ENCODE data around the gene KBTBD12.

DNA sequence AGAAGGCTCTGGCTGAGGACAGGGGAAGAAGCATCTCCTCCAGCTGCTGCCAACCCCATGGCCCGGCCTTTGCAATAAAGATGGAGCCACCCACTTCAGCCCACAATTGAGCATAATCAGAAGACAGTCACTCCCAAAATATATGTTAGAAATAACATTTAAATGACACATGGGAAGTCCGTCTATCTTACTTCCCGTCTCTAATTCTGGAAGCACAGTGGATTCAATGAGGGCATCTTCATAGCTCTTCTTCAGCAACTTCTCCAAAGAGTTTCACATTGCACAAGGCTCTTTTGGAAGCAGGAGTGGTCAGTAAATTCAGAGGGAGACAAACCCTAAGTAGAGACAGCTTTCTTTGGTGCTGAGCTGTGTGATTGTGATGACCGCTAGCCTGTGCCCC is 70.2 kb downstream of the KBTBD12 start:
- no peak for TF ChIP-seq FOXM1 (IDR thresholded peaks at IDR 0.05; ENCODE audit: low read depth, low read length)
- TF ChIP-seq, protein P1, sequence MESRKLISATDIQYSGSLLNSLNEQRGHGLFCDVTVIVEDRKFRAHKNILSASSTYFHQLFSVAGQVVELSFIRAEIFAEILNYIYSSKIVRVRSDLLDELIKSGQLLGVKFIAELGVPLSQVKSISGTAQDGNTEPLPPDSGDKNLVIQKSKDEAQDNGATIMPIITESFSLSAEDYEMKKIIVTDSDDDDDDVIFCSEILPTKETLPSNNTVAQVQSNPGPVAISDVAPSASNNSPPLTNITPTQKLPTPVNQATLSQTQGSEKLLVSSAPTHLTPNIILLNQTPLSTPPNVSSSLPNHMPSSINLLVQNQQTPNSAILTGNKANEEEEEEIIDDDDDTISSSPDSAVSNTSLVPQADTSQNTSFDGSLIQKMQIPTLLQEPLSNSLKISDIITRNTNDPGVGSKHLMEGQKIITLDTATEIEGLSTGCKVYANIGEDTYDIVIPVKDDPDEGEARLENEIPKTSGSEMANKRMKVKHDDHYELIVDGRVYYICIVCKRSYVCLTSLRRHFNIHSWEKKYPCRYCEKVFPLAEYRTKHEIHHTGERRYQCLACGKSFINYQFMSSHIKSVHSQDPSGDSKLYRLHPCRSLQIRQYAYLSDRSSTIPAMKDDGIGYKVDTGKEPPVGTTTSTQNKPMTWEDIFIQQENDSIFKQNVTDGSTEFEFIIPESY (IDR thresholded peaks at IDR 0.05), result no peak
- no peak for TF ChIP-seq CEBPB (IDR thresholded peaks at IDR 0.05; ENCODE audit: borderline replicate concordance in 1 of 2, low read depth in 2 of 2, low read length in 2 of 2)
- TF ChIP-seq, protein P2, sequence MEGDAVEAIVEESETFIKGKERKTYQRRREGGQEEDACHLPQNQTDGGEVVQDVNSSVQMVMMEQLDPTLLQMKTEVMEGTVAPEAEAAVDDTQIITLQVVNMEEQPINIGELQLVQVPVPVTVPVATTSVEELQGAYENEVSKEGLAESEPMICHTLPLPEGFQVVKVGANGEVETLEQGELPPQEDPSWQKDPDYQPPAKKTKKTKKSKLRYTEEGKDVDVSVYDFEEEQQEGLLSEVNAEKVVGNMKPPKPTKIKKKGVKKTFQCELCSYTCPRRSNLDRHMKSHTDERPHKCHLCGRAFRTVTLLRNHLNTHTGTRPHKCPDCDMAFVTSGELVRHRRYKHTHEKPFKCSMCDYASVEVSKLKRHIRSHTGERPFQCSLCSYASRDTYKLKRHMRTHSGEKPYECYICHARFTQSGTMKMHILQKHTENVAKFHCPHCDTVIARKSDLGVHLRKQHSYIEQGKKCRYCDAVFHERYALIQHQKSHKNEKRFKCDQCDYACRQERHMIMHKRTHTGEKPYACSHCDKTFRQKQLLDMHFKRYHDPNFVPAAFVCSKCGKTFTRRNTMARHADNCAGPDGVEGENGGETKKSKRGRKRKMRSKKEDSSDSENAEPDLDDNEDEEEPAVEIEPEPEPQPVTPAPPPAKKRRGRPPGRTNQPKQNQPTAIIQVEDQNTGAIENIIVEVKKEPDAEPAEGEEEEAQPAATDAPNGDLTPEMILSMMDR (IDR thresholded peaks at IDR 0.05 in 2 of 3, conservative IDR thresholded peaks at IDR 0.05 in 1 of 3; ENCODE audit: control insufficient read depth in 2 of 3, extremely low read depth in 1 of 3, insufficient read depth in 1 of 3, low read depth in 3 of 3, low read length in 3 of 3), result no peak
- no peak for TF ChIP-seq RAD51 (IDR thresholded peaks at IDR 0.05)
- TF ChIP-seq, protein P3, sequence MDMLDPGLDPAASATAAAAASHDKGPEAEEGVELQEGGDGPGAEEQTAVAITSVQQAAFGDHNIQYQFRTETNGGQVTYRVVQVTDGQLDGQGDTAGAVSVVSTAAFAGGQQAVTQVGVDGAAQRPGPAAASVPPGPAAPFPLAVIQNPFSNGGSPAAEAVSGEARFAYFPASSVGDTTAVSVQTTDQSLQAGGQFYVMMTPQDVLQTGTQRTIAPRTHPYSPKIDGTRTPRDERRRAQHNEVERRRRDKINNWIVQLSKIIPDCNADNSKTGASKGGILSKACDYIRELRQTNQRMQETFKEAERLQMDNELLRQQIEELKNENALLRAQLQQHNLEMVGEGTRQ (IDR thresholded peaks at IDR 0.05; ENCODE audit: borderline replicate concordance, low read depth, low read length), result no peak
- no peak for TF ChIP-seq EZH2 (IDR thresholded peaks at IDR 0.05; ENCODE audit: borderline replicate concordance, control insufficient read depth, low read depth, low read length)
- no peak for TF ChIP-seq NFYB (IDR thresholded peaks at IDR 0.05; ENCODE audit: insufficient read depth, low read depth, low read length)
- no peak for TF ChIP-seq TAF1 (IDR thresholded peaks at IDR 0.05; ENCODE audit: borderline replicate concordance, low read depth, low read length)
- TF ChIP-seq ASH2L (IDR thresholded peaks at IDR 0.05; ENCODE audit: borderline replicate concordance, low read depth), result no peak
- no peak for TF ChIP-seq POLR2A (IDR thresholded peaks at IDR 0.05; ENCODE audit: low read depth, low read length)

Measured in GM12878 (cell line).